ENCODE measurements around the gene S1PR4.
A peak's percentile ranks its signal among the peaks of the same experiment; 100 is the strongest.

The S1PR4 gene

GRCh38 chr19:3178377-3178972 is at the start of gene S1PR4:
Gene S1PR4, plus strand, starts transcription at chr19:3178769. Its CDS starts 24 bp downstream, at chr19:3178793.
- DNase-seq, result no peak

- no peak for DNase-seq
These were observed 49.5 kb upstream of the S1PR4 start for GRCh38 chr19:3129112-3129511.

- DNase-seq, result no peak
These were observed 47.4 kb upstream of the S1PR4 start for GRCh38 chr19:3131168-3131567.

- DNase-seq, result peak in 1 of 2 donors; percentile 18
These were observed 45.4 kb upstream of the S1PR4 start for GRCh38 chr19:3132971-3133792.

- DNase-seq, result no peak
These were observed 44.8 kb upstream of the S1PR4 start for GRCh38 chr19:3133793-3134116.

- DNase-seq, result no peak
These were observed 42.4 kb upstream of the S1PR4 start, which contains the start of gene GNA15 for GRCh38 chr19:3135961-3136683. Gene GNA15, plus strand, starts transcription at chr19:3136033. Its CDS starts 418 bp downstream, at chr19:3136451.

GRCh38 chr19:3136684-3137055 is 41.9 kb upstream of the S1PR4 start:
- no peak for DNase-seq

- no peak for DNase-seq
These were observed 41.5 kb upstream of the S1PR4 start for GRCh38 chr19:3137119-3137518.

- no peak for DNase-seq
These were observed 40.3 kb upstream of the S1PR4 start for GRCh38 chr19:3138268-3138667.

- no peak for DNase-seq
These were observed 37.9 kb upstream of the S1PR4 start for GRCh38 chr19:3140667-3141038.

- no peak for DNase-seq
These were observed 36.3 kb upstream of the S1PR4 start for GRCh38 chr19:3142292-3142670.

- DNase-seq, result no peak
These were observed 35.7 kb upstream of the S1PR4 start for GRCh38 chr19:3142781-3143337.

GRCh38 chr19:3145909-3146676 is 32.5 kb upstream of the S1PR4 start:
- DNase-seq, result peak in 1 of 2 donors; percentile 17

GRCh38 chr19:3146677-3147100 is 31.9 kb upstream of the S1PR4 start:
- no peak for DNase-seq

GRCh38 chr19:3148503-3148902 is 30.1 kb upstream of the S1PR4 start:
- DNase-seq, result no peak

- DNase-seq, result no peak
These were observed 29.5 kb upstream of the S1PR4 start for GRCh38 chr19:3149089-3149488.

GRCh38 chr19:3149526-3150505 is 28.8 kb upstream of the S1PR4 start:
- DNase-seq, result no peak

- no peak for DNase-seq
These were observed 27.7 kb upstream of the S1PR4 start for GRCh38 chr19:3150739-3151329.

- DNase-seq, result no peak
These were observed 26.8 kb upstream of the S1PR4 start for GRCh38 chr19:3151563-3152418.

- DNase-seq, result no peak
These were observed 26.2 kb upstream of the S1PR4 start for GRCh38 chr19:3152419-3152780.
